ENCODE data around the gene CDKN2B.

DNA sequence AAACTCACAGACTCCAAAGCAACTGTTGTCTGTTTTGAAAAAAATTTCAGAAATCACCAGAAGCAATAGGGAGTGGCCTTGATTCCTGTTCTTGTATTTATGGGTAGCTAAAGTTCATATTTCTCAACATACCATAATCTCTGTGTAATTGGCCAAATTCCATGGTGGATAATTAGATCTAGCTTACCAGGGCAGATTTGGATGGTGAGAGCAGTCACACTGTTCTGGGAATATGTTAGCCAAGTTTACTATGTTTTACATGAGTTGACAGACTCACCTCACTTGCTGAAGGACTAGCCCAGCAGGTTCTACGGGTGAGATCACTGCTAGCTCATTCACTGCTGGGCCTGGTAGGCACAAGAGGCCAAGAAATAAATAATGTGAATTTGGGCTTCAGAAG, 32.7 kb upstream of the CDKN2B start:
- TF ChIP-seq, protein P1, sequence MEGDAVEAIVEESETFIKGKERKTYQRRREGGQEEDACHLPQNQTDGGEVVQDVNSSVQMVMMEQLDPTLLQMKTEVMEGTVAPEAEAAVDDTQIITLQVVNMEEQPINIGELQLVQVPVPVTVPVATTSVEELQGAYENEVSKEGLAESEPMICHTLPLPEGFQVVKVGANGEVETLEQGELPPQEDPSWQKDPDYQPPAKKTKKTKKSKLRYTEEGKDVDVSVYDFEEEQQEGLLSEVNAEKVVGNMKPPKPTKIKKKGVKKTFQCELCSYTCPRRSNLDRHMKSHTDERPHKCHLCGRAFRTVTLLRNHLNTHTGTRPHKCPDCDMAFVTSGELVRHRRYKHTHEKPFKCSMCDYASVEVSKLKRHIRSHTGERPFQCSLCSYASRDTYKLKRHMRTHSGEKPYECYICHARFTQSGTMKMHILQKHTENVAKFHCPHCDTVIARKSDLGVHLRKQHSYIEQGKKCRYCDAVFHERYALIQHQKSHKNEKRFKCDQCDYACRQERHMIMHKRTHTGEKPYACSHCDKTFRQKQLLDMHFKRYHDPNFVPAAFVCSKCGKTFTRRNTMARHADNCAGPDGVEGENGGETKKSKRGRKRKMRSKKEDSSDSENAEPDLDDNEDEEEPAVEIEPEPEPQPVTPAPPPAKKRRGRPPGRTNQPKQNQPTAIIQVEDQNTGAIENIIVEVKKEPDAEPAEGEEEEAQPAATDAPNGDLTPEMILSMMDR (IDR thresholded peaks at IDR 0.05): no peak
- no peak for TF ChIP-seq POLR2A (IDR thresholded peaks at IDR 0.05)

Data from ovary (tissue), 3 donors.